VCaP (cell line): ENCODE results near the gene ZNF862.

Experiments
- H3K27ac ChIP-seq: fragments of 450-650 bp; 2 replicates; pipeline ENCODE4 v1.5.1; 2017
- CTCF ChIP-seq: fragments of 450-650 bp; conservative IDR thresholded peaks from 2 replicates; pipeline ENCODE4 v1.5.1; 2017; ENCODE audit warnings: mild to moderate bottlenecking, moderate library complexity

ZNF862 gene

GRCh38 chr7:149832332-149833041, 5.7 kb upstream of the ZNF862 start:
- no peak for TF ChIP-seq CTCF

GRCh38 chr7:149833495-149834130, 4.6 kb upstream of the ZNF862 start:
- no peak for TF ChIP-seq CTCF

More at GRCh38 chr7:149832332-149833041, 5.7 kb upstream of the ZNF862 start:
- no peak overlapping the region for H3K27ac ChIP-seq

GRCh38 chr7:149834601-149835000, 3.6 kb upstream of the ZNF862 start:
- no peak overlapping the region for H3K27ac ChIP-seq
- no peak for TF ChIP-seq CTCF

More at GRCh38 chr7:149833495-149834130, 4.6 kb upstream of the ZNF862 start:
- H3K27ac ChIP-seq: no peak overlapping the region

GRCh38 chr7:149836434-149836833, 1.7 kb upstream of the ZNF862 start:
- TF ChIP-seq CTCF: no peak

GRCh38 chr7:149837564-149838223, 481 bp upstream of the ZNF862 start:
- no peak for TF ChIP-seq CTCF

More at GRCh38 chr7:149836434-149836833, 1.7 kb upstream of the ZNF862 start:
- no peak overlapping the region for H3K27ac ChIP-seq

GRCh38 chr7:149838992-149839408, 825 bp downstream of the ZNF862 start:
- H3K27ac ChIP-seq: peak overlapping the region; percentile 90
- TF ChIP-seq CTCF: no peak

More at GRCh38 chr7:149837564-149838223, 481 bp upstream of the ZNF862 start:
- H3K27ac ChIP-seq: peak overlapping the region; percentile 90

GRCh38 chr7:149839933-149840332, 1.8 kb downstream of the ZNF862 start:
- H3K27ac ChIP-seq: no peak overlapping the region
- TF ChIP-seq CTCF: no peak
